A549 (cell line): ENCODE data around the gene AICDA. TPM values are rescaled to one million over a fixed set of nuclear protein-coding genes. Genes with fewer than 3 reads are reported as not detected.

Experiments used
- ATAC-seq, 2 experiments: fragments of 200-7000 bp in 1 of 2; fragments of >200 bp in 1 of 2; cut with Nextera tagmentation in 1 of 2; cut with Tn5 transposase in 1 of 2; 3 replicates each; pipeline versions ENCODE4 v1.8.0 to v1.9.1; 2018 to 2020; ENCODE audit warnings: mild to moderate bottlenecking in 1 of 2, moderate library complexity in 1 of 2
- CTCF ChIA-PET: fragments of 300-600 bp; sonication (Branson Sonifier 250); formaldehyde crosslinking; extraction: SDS; loops from one replicate; lab custom pipeline; 2021; ENCODE audit warnings: antibody characterized with exemption, inconsistent platforms; lab: Yijun Ruan, JAX
- POLR2A ChIA-PET: fragments of 350-600 bp; formaldehyde crosslinking; extraction: SDS; loops from one replicate; lab custom pipeline; 2021; ENCODE audit warnings: antibody characterized with exemption, inconsistent platforms; lab: Yijun Ruan, JAX
- DNase-seq, 2 experiments: peaks; one replicate each; pipeline versions ENCODE4 v3.0.0 to v3.0.0-alpha.2; 2011 to 2016; ENCODE audit warnings: low read depth in 1 of 2, low spot score in 1 of 2
- FAIRE-seq: peaks from 2 replicates; lab custom pipeline; 2011; peaks lifted over from hg19 to GRCh38; lab: Jason Lieb, UNC
- H3K27ac ChIP-seq, 2 experiments: fragments of >200 bp; sonication (Bioruptor Twin); formaldehyde crosslinking; 3 replicates each; pipeline ENCODE4 v1.5.1; 2016 to 2017
- H3K4me1 ChIP-seq: fragments of >200 bp; sonication (Bioruptor Twin); formaldehyde crosslinking; 3 replicates; pipeline ENCODE4 v1.6.1; 2016
- H3K4me2 ChIP-seq: fragments of >200 bp; sonication (Bioruptor Twin); formaldehyde crosslinking; 3 replicates; pipeline ENCODE4 v1.6.1; 2016
- H3K4me3 ChIP-seq: fragments of >200 bp; sonication (Bioruptor Twin); formaldehyde crosslinking; 3 replicates; pipeline ENCODE4 v1.5.1; 2016
- H3K9me3 ChIP-seq: fragments of >200 bp; sonication (Bioruptor Twin); formaldehyde crosslinking; 3 replicates; pipeline ENCODE4 v1.6.1; 2016
- BHLHE40 ChIP-seq: IDR thresholded peaks from 2 replicates; pipeline ENCODE4 v1.6.1; 2012; ENCODE audit warnings: low read depth, low read length, inconsistent platforms
- EHMT2 ChIP-seq: fragments of 200-600 bp; sonication (generic); IDR thresholded peaks from 2 replicates; pipeline ENCODE4 v1.6.1; 2016; ENCODE audit warnings: antibody characterized with exemption, low read depth, mild to moderate bottlenecking, moderate library complexity
- ELK1 ChIP-seq: fragments of 150-350 bp; IDR thresholded peaks from 2 replicates; pipeline ENCODE4 v1.6.1; 2014; ENCODE audit warnings: low read depth, mild to moderate bottlenecking, low read length
- ESRRA ChIP-seq: fragments of 150-350 bp; IDR thresholded peaks from 2 replicates; pipeline ENCODE4 v1.6.1; 2014; ENCODE audit warnings: mild to moderate bottlenecking, low read length, borderline replicate concordance
- FOSL2 ChIP-seq, 2 experiments: fragments of 450-650 bp in 1 of 2; fragments of >200 bp in 1 of 2; sonication (Bioruptor Twin) in 1 of 2; formaldehyde crosslinking; IDR thresholded peaks; 2 replicates each; pipeline versions ENCODE4 v1.5.0 to v1.6.1; 2016 to 2020; ENCODE audit warnings: mild to moderate bottlenecking in 1 of 2, moderate library complexity in 1 of 2
- GATA3 ChIP-seq: IDR thresholded peaks from 2 replicates; pipeline ENCODE4 v1.6.1; 2012; ENCODE audit warnings: borderline replicate concordance
- HDAC2 ChIP-seq: fragments of 200-600 bp; sonication (generic); IDR thresholded peaks from 2 replicates; pipeline ENCODE4 v1.6.1; 2016
- HES2 ChIP-seq: fragments of >200 bp; sonication (Bioruptor Twin); formaldehyde crosslinking; IDR thresholded peaks from 2 replicates; pipeline ENCODE4 v1.6.1; 2016
- HEYL ChIP-seq: fragments of 250-450 bp; sonication (Bioruptor Pico); IDR thresholded peaks from 2 replicates; pipeline ENCODE4 v1.8.0; 2021; ENCODE audit warnings: mild to moderate bottlenecking, moderate library complexity
- HMGXB4 ChIP-seq: fragments of 250-450 bp; sonication (Bioruptor Pico); IDR thresholded peaks from 2 replicates; pipeline ENCODE4 v1.5.0; 2021; ENCODE audit warnings: mild to moderate bottlenecking, moderate library complexity, borderline replicate concordance
- HOXB5 ChIP-seq: fragments of 250-450 bp; sonication (Bioruptor Pico); IDR thresholded peaks from 2 replicates; pipeline ENCODE4 v1.5.0; 2020; ENCODE audit warnings: mild to moderate bottlenecking, moderate library complexity
- KDM5A ChIP-seq: fragments of 200-600 bp; sonication (generic); IDR thresholded peaks from 2 replicates; pipeline ENCODE4 v1.6.1; 2016; ENCODE audit warnings: antibody characterized with exemption, mild to moderate bottlenecking
- MAFK ChIP-seq: fragments of 450-650 bp; IDR thresholded peaks from 2 replicates; pipeline ENCODE4 v1.6.1; 2014; ENCODE audit not compliant: partially characterized antibody
- NPAS2 ChIP-seq: fragments of 250-450 bp; sonication (Bioruptor Pico); IDR thresholded peaks from 2 replicates; pipeline ENCODE4 v1.8.0; 2022; ENCODE audit warnings: mild to moderate bottlenecking, moderate library complexity, borderline replicate concordance
- NR3C1 ChIP-seq: fragments of >200 bp; sonication (Bioruptor Twin); formaldehyde crosslinking; IDR thresholded peaks from 3 replicates; pipeline ENCODE4 v1.6.1; 2017
- POLR2A ChIP-seq: IDR thresholded peaks from 2 replicates; pipeline ENCODE4 v1.6.1; 2012; ENCODE audit warnings: mild to moderate bottlenecking, low read length
- RCOR1 ChIP-seq: fragments of 150-350 bp; IDR thresholded peaks from 2 replicates; pipeline ENCODE4 v1.6.1; 2014; ENCODE audit warnings: antibody characterized with exemption, low read length, low read depth
- REST ChIP-seq: fragments of 200-600 bp; sonication (generic); IDR thresholded peaks from 2 replicates; pipeline ENCODE4 v1.6.1; 2016; ENCODE audit warnings: antibody characterized with exemption, mild to moderate bottlenecking, moderate library complexity
- RFX5 ChIP-seq: fragments of 450-650 bp; IDR thresholded peaks from 2 replicates; pipeline ENCODE4 v1.7.1; 2014; ENCODE audit warnings: antibody characterized with exemption, mild to moderate bottlenecking, moderate library complexity
- SMC3 ChIP-seq: fragments of >200 bp; sonication (Bioruptor Twin); formaldehyde crosslinking; IDR thresholded peaks from 3 replicates; pipeline ENCODE4 v1.6.1; 2018; ENCODE audit warnings: inconsistent platforms
- ZC3H11A ChIP-seq: fragments of 450-650 bp; IDR thresholded peaks from 2 replicates; pipeline ENCODE4 v1.6.1; 2014; ENCODE audit warnings: antibody characterized with exemption, mild to moderate bottlenecking
- ZFP36 ChIP-seq: fragments of 450-650 bp; IDR thresholded peaks from 2 replicates; pipeline ENCODE4 v1.6.1; 2014; ENCODE audit warnings: borderline replicate concordance; ENCODE audit not compliant: partially characterized antibody
- WGBS: methylation state at CpG from one replicate; pipeline ENCODE4 v1.1.6; 2017; ENCODE audit errors: missing lambda C conversion rate; 5-methylcytosine and 5-hydroxymethylcytosine counted together
- polyA plus RNA-seq, 4 experiments: library from polyadenylated mRNA; depleted of rRNA in 3 of 4; stranded (reverse); fragments of >200 nt; fragmentation: RNase III in 1 of 4; extraction: RNeasy Plus Mini Kit Qiagen cat#74134 plus additional on column Dnase treatment in 1 of 4; gene quantifications; 2 replicates in 3 of 4; 3 replicates in 1 of 4; pipeline ENCODE4 v1.2.3, GENCODE V29; 2011 to 2017

AICDA gene
- polyA plus RNA-seq, 2 of the 4 experiments (the other 2 are of a cell fraction) = 0.05 to 0.16 TPM

- no peak for FAIRE-seq
- POLR2A ChIA-PET = no interaction called here
- WGBS = 55% methylated on average over 4 of the region's 4 CpGs
- DNase-seq = no peak
- no peak overlapping the region for H3K4me3 ChIP-seq
- no peak overlapping the region for H3K27ac ChIP-seq
- H3K4me2 ChIP-seq = no peak overlapping the region
- TF ChIP-seq MAFK = no peak
- no peak for TF ChIP-seq ESRRA
- TF ChIP-seq BHLHE40 = no peak
- TF ChIP-seq HMGXB4 (CRISPR knock-in tag) = no peak
- TF ChIP-seq GATA3 = no peak
- no peak for TF ChIP-seq ZFP36
- no peak for TF ChIP-seq SMC3
- no peak for TF ChIP-seq EHMT2
- no peak for TF ChIP-seq HEYL (CRISPR knock-in tag)
- no peak for TF ChIP-seq HDAC2
- no peak for TF ChIP-seq REST
- TF ChIP-seq RCOR1 = no peak
- no peak for TF ChIP-seq RFX5
- no peak for TF ChIP-seq ZC3H11A
- no peak for TF ChIP-seq NPAS2 (CRISPR knock-in tag)
- TF ChIP-seq, all 56 proteins: peak for 0
- no peaks in the 10 kb centered on the region for H3K4me1 ChIP-seq
- no peaks in the 10 kb centered on the region for H3K9me3 ChIP-seq
- CTCF ChIA-PET = interaction anchor here (1.6 kb wide), 1 partner anchor 223 kb away, joined by 3 read pairs; no protein-coding TSS in a partner anchor
- 0 out of 6 replicates have a peak, but pooled peaks of 1 of the 2 experiments have one; percentile 30 for ATAC-seq
Measured at GRCh38 chr12:8637666-8638065, 25.0 kb upstream of the AICDA start.

- Histone ChIP-seq H3K4me3 (no peak overlapping the region), H3K4me1 (no peaks in the 10 kb centered on the region), H3K27ac (no peak overlapping the region), H3K9me3 (no peaks in the 10 kb centered on the region), H3K4me2 (no peak overlapping the region)
- TF ChIP-seq NR3C1 (no peak), RFX5 (no peak), HOXB5 (CRISPR knock-in tag) (no peak), REST (no peak), GATA3 (no peak), BHLHE40 (no peak), FOSL2 (IDR thresholded peaks at IDR 0.05) (no peak), FOSL2 (CRISPR knock-in tag; IDR thresholded peaks at IDR 0.05) (no peak), ELK1 (no peak), POLR2A (no peak), HMGXB4 (CRISPR knock-in tag) (no peak), HES2 (no peak), KDM5A (no peak)
- ChIA-PET POLR2A (no interaction called here), CTCF (interaction anchor here (1.0 to 1.6 kb wide), 2 partner anchors 20 to 223 kb away, joined by 3 read pairs; no protein-coding TSS in a partner anchor)
- FAIRE-seq (no peak), ATAC-seq (no peak), DNase-seq (no peak)
- WGBS = 71% methylated on average over 7 of the region's 7 CpGs
Measured at GRCh38 chr12:8637244-8637643, 24.6 kb upstream of the AICDA start.
